HL-60 (cell line): ENCODE measurements around the gene TSPO.

Experiments
- POLR2AphosphoS5 ChIP-seq: IDR thresholded peaks from 2 replicates; pipeline ENCODE4 v1.6.1; 2012; ENCODE audit warnings: low read depth
- TF ChIP-seq, protein P1 (sequence below): IDR thresholded peaks from one replicate; pipeline ENCODE4 v1.5.1; 2011; ENCODE audit warnings: low read length, control low read depth, inconsistent platforms; ENCODE audit not compliant: insufficient read depth
- TF ChIP-seq, protein P2 (sequence below): IDR thresholded peaks from 2 replicates; pipeline ENCODE4 v1.6.1; 2012; ENCODE audit warnings: low read depth; ENCODE audit not compliant: insufficient replicate concordance

DNA sequence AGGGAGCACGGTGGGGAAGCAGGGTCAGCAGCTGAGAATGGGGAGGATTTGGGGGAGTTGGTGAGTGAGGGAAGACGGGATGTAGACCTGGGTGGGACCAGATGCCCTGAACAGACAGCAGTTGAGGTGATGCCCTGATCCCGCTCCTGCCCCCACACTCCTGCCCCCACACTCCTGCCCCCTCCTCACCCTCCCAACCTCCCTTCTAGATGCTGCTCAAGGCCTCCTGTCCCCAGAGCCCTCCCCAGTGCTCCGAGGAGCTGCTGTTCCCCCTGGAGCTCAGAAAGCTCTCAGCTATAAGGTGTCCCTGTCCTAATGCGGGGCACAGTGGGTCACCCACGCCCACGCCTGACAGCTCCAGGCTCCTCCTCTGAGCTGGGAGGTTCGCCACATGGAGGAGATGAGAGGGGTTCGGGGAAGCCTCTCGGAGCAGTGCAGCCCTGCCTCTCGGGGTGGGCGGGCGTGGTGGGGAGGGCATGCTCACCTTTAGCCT is 60.6 kb downstream of the TSPO start:
- TF ChIP-seq, protein P1, sequence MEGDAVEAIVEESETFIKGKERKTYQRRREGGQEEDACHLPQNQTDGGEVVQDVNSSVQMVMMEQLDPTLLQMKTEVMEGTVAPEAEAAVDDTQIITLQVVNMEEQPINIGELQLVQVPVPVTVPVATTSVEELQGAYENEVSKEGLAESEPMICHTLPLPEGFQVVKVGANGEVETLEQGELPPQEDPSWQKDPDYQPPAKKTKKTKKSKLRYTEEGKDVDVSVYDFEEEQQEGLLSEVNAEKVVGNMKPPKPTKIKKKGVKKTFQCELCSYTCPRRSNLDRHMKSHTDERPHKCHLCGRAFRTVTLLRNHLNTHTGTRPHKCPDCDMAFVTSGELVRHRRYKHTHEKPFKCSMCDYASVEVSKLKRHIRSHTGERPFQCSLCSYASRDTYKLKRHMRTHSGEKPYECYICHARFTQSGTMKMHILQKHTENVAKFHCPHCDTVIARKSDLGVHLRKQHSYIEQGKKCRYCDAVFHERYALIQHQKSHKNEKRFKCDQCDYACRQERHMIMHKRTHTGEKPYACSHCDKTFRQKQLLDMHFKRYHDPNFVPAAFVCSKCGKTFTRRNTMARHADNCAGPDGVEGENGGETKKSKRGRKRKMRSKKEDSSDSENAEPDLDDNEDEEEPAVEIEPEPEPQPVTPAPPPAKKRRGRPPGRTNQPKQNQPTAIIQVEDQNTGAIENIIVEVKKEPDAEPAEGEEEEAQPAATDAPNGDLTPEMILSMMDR, result no peak
- no peak for TF ChIP-seq POLR2AphosphoS5
- TF ChIP-seq, protein P2, sequence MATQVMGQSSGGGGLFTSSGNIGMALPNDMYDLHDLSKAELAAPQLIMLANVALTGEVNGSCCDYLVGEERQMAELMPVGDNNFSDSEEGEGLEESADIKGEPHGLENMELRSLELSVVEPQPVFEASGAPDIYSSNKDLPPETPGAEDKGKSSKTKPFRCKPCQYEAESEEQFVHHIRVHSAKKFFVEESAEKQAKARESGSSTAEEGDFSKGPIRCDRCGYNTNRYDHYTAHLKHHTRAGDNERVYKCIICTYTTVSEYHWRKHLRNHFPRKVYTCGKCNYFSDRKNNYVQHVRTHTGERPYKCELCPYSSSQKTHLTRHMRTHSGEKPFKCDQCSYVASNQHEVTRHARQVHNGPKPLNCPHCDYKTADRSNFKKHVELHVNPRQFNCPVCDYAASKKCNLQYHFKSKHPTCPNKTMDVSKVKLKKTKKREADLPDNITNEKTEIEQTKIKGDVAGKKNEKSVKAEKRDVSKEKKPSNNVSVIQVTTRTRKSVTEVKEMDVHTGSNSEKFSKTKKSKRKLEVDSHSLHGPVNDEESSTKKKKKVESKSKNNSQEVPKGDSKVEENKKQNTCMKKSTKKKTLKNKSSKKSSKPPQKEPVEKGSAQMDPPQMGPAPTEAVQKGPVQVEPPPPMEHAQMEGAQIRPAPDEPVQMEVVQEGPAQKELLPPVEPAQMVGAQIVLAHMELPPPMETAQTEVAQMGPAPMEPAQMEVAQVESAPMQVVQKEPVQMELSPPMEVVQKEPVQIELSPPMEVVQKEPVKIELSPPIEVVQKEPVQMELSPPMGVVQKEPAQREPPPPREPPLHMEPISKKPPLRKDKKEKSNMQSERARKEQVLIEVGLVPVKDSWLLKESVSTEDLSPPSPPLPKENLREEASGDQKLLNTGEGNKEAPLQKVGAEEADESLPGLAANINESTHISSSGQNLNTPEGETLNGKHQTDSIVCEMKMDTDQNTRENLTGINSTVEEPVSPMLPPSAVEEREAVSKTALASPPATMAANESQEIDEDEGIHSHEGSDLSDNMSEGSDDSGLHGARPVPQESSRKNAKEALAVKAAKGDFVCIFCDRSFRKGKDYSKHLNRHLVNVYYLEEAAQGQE, result no peak
